GM18858 (cell line): Measurements from ENCODE around the gene SNED1.

Source experiments
- ATAC-seq: cut with Tn5 transposase; IDR thresholded peaks from one replicate; pipeline ENCODE4 v1.9.1; 2021; ENCODE audit not compliant: unreplicated experiment

Gene SNED1

DNA sequence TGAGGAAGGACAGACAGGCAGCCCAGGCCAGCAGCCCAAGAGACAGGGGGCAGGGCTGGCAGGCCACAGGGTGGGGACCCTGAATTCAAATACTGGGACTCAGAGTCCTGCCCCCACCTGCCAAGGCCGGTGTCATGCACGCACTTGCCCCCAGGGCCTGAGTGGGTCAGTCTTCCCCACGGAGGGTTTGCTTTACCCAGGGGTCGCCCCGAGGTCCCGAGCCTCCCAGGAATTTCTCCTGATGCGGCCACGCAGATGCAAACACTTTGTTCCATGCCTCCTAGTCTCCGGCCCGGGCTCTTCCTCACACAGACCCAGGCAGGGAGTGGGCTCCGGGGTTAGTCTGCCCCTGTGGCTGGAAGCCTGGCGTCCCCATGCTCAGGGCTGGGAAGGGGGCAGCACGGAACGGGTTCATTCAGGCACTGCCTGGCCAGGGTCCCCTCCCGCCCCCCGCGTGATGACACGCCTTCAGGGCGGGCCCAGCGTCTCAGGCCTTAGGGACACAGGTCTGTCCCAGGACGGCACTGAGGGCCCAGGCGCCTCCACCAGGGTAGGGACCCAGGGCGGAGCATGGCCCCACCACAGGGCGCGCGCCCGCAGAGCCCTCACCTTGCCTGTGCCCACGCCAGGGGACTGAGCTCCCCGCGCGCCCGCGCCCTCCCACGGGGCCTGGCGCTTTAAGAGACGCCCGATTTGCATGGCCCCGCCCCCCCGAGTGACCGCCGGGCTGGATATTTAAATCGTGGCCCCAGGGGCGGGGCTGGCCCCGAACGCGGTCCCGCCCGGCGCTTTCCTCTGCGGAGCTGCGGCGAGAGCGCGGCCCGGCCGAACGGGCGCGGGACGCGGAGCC lies at the start of gene SNED1:
Gene SNED1 (plus strand): TSS at position 763 of the 850 bp plus-strand sequence. CDS start 220 bp downstream, outside the sequence.
- no peak for ATAC-seq

DNA sequence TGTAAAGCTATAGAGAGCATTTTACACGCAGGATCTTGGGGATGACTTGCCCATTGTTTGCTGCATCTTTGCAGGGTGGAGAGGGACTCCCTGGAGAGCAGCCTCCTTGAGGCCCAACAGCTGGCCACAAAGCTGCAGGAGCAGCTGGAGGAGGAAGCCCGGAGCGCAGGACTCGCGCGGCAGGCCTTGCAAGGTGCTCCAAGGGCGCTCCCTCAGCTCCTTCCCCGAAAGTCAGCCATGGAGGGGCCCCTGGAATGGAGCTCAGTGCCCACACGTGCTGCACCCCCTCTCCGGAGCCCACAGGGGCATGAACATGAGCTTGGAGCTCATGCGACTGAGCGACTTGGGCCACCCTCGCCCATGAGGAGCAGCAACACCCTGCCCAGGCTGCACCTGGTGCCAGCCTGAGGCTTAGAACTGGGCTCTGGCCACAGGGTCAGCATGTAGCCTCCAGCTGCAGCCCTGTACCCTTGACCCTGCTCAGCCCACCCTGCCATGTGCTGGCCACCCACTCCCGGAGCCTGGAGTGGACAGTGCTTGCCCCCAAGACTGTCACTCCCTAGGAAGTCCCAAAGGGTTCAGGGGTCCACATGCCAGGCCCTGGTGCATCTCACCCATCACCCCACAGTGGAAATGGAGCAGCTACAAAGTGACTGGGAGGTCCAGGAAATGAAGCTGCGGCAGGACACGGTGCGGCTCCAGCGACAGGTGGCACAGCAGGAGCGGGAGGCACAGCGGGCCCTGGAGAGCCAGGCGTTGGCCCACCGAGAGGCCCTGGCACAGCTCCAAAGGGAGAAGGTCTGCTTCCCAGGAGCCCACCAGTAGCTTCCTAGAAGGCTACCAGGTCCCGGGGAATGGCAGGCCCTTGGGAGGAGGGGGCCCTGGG lies 49.3 kb upstream of the SNED1 start:
- no peak for ATAC-seq

DNA sequence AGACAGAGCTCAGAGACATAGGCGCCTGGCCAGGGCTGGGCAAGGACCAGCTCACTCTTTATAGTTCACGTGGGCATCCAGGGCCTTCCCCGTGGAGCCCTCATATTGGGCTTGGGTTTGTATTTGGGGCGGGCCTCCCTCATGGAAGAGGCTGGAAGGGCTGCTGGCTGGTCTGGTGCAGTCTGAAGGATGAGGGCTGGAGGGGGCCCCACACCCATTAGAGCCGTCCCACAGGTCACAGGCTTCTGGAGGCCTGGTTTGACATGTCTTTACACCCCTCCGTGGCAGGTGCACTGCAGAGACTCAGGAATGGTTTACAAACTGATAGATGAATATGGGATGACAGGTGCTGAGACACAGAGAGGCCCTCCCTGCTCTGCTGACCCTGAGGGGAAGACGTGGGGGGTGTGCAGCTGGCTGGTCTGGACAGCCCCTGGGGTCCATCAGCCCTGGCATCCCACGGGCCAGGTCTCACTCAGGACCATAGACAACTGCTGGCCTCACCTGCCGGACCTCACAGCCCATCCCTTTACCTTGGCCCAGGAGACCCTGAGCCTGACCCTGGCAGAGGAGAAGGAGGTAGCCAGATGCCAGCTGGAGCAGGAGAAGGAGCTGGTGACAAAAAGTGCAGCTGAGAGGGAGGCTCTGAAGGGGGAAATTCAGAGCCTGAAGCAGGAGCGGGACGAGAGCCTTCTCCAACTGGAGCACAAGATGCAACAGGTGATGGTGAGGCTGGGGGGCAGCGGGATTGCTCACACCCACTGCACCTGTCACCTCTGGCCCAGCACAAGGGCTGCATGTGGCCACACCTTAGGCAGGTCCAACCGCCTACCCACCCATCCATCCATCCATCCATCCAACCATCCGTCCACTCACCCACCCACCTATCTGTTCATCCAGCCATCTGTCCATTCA lies 48.4 kb upstream of the SNED1 start:
- ATAC-seq: no peak

DNA sequence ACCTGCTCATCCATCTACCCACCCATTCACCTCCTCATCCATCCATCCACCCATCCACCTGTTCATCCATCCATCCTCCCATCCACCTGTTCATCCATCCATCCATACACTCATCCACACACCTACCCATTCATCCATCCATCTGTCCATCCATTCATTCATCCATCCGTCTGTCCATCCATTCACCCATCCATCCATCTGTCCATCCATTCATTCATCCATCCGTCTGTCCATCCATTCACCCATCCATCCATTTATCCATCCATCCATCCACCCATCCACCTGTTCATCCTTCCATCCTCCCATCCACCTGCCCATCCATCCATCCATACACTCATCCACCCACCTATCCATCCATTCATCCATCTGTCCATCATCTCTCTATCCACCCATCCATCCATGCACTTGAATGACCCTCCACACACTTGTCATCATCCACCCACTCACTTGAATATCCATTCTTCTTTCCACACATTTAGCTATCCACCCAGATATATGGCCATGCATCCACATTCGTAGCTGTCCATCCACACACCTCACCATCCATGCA lies 47.3 kb upstream of the SNED1 start:
- ATAC-seq: no peak

DNA sequence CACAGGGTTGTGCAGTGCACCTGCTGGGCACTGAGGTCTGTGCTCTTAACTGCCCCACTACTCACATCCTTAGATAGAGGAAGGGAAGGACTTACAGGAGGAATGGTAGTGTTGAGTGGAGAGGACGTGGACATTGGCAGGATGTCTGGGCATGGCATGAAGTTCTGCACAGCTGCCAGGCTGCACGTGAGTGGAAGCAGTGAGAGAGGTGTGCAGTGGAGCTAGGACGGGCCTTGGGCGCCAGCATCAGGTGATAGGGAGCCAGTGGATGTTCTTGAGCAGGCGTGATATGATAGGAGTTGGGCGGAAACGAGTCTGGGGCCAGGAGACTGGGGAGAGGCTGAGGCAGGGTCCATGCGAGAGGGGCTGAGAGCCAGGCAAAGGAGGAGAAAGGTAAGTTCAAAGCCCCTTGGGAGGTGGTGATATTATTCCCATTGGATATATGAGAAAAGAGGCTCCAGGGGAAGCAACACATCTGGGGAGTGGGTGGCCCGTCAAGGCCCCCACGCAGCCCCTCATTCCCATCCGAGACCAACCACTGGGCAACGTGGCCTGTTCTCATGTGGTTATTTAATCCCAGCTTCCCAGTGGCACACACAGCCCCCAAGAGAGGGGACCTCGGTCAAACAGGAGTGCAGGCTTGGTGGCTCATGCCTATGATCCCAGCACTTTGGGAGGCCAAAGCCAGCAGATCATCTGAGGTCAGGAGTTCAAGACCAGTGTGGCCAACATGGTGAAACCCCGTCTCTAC lies 45.7 kb upstream of the SNED1 start:
- no peak for ATAC-seq

DNA sequence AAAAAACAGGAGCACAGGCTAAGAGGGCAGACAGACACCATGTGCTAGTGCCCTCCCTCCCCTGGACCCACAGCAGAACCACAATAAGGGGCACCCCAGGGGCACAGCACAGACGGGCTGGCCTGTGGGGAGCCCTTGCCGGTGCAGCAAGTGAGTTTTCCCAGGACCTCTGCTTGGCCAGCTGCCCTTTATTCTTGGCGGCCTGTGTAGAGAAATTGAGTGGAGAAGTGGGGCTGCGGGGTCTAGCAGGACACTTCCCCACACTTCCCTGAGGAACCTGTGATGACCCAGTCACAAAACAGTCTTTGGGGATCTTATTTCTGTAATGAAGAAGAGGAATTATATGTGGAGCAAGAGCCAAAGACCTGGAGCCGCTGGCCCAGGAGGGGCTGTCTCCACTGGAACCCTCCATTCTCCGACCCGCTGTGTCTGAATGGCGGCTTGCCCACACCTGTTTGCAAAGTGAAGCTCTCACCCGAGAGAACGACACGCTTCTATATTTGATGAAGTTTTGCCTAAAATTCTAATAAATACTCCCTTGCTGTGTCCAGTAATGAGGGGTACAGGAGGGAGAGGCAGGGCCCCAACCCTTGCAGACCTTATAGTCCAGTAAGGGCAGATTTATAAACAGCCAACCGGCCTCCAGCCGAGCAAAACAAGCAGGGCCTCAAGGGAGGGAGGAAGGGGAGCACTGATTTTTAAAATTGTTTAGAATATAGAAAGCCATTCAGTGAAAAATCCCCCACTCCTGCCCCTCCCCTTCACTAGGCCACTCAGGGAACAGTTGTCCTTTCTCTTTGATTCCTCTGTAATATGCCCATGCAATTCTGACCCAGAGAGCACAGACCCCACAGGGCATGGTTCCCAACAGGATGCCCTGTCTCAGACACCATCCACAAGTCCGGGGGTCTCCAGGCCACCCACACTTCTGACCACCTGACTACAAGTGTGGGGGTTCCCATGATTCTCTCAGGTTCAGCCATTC lies 44.7 kb upstream of the SNED1 start:
- no peak for ATAC-seq

DNA sequence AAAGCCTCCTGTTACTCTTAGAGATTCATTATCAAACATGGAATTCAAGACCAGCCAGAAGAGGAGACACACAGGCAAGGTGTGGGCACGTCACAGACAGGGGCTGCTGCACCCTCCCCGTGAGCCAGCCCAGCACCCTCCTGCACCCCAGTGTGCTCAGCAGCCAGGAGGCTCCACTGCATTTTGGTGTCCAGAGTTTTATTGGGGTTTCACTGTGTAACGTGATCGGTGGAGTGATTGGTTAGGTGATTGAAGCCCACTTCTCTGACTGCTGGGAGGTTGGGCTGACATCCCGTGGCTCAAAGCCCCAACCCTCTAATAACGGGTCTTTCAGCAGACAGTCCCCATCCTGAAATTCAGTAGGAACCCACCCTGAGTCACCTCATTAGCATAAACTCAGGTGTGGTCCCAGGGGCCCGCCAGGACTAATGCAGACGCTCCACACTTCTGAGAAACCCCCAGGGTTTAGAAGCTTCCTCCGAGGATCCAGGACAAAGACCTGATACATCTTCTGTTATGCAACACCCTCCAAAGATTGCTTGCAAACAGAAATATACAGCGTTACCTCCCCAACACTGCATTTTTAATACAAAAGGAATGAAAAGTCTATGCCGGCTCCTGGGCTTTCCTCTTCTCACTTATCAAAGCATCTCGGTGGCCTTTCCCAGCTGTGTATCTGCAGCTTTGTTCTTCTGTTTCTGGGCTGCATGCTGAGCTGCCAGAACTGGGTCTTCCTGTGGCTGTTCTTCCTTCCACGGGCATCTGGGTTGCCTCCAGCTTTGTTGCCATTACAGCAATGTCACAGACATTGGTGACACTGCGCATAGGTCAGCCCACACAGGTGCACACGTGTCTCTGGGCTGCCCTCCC lies 43.7 kb upstream of the SNED1 start:
- no peak for ATAC-seq

DNA sequence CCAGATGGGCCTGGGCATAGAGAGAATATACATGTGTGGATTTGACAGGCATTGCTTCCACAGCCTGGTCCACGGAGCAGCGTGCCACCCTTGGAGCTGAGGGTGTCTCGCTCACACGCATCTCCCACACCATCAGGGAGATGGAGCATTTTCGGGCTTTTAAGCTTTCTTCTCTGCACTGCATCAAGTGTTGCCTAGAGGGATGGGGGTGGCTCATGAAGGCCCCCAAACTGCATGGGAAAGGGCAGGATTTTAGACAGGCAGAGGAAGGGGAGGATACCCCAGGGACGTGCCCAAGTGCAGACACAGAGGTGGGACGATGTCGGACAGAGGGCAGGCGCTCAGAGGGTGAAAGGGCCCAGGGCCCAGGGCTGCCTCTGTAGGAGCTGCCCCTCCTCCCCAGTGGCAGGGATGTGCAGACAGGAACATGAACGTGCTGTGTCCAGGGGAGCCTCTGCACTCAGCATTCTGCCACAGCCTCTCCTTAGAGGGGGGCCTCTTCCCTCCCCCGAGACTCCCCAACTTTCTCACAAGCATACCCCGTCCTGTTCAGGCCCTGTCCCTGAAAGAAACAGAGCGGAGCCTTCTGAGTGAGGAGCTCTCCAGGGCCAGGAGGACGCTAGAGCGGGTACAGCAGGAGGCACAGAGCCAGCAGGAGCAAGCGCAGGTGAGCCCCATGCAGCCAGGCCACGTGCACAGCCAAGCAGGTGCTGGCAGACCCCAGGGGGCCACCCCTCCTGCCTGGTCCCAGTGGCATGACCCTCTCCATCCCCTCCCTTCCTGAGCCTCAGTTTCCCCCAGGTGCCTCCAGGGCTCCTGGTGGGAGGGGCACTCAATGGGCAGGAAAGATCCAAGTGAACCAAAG lies 42.9 kb upstream of the SNED1 start:
- ATAC-seq: no peak

DNA sequence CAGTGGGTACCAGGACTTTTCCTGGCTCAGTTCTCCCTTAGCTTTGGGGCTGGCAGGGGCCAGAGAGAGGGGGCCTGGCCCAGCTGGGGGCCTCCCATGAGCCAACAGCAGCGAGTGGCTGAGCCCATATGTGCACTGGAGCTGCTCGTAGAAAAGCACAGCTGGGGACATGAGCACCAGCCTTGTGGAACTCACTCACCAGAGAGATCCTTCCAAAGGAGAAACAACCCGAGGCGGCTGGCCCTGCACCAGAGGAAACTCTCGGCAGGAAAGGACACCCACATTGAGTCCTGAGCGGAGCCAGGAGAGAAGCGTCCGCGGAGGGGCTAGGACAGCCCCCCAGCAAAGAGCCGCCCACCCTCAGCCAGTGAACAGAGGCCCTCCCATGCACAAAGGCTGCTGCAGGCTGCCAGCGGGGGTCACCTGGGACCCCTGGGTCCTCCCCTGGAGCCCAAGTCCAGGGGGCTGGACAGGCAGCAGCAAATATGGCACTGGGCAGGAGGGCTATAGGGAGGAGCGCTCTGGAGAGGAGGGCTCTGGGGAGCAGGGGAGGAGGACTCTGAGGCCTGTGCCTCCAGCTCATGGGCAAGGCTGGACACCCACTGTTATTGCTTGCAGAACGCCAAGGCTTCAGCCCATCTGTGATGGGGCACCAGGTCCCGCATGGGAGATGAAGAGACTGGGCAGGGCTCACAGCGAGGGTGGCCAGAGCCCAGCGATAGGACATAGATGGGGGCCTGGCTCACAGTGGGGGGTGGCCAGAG lies 42.1 kb upstream of the SNED1 start:
- ATAC-seq: no peak

DNA sequence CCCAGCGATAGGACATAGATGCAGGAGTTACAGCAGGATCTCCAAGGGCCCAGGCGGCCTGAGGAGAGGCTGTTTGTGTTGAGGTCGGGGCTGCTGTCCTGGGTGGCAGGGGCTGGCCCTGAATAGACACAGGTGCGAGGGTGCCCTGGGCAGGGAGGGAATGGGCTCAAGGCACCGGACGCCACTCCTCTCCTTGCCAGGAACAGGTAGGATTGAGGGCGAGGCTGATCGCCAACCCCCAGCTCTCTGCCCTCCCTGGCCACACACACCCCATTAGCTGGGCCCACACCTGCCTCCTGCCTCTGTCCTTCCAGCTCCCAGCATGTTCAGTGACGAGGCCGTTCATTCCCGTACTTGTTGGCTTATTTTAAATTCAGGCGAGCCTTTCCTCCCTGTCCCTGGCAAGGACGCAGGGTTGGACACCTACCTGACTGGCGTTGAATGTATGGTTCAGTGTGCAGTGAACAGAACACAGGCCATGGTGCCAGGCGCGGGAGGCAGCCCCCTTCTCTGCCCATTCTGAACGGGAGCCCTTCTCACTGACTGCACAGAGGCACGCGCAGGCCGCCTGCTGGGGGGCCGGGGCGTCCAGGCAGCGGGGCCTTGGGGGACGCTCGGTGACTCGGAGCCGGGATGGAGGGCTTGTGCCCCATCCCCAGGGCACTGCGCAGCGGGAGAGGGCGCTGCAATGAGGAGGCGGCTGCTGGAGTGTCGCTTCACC lies 41.3 kb upstream of the SNED1 start:
- no peak for ATAC-seq

DNA sequence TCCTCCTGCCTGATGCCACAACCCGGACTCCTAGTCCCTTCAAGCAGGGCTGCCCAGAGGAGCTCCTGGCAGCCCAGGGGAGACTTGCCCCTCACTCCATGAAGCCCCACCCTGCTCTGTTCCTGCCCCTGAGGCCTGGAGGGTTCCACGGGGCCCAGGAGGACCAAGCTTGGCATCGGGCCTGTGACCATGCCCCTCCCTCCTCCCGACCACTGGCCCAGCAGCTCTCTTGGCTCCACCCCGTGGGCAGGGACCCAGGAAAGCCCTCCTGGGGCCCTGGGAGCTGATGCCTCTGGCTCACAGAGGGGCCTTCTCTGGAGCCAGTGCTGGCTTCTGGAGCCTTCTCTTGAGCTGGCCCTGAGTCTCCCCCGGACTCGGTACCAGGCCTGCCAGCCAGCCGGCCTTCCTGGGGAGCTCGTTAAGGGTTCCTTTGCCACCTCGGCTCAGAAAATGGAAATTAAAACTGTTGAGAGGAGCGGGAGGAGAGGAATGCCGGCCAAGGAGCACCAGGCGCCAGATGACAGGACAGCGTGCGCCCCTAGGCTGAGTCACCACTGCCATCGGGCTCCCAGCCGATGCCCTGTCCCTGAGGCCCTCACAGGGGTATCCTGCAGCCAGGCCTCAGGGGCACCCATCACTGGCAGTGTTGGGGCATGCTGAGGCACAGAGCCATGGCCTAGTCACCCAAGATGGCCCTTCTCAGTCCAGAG lies 40.6 kb upstream of the SNED1 start:
- ATAC-seq: no peak

DNA sequence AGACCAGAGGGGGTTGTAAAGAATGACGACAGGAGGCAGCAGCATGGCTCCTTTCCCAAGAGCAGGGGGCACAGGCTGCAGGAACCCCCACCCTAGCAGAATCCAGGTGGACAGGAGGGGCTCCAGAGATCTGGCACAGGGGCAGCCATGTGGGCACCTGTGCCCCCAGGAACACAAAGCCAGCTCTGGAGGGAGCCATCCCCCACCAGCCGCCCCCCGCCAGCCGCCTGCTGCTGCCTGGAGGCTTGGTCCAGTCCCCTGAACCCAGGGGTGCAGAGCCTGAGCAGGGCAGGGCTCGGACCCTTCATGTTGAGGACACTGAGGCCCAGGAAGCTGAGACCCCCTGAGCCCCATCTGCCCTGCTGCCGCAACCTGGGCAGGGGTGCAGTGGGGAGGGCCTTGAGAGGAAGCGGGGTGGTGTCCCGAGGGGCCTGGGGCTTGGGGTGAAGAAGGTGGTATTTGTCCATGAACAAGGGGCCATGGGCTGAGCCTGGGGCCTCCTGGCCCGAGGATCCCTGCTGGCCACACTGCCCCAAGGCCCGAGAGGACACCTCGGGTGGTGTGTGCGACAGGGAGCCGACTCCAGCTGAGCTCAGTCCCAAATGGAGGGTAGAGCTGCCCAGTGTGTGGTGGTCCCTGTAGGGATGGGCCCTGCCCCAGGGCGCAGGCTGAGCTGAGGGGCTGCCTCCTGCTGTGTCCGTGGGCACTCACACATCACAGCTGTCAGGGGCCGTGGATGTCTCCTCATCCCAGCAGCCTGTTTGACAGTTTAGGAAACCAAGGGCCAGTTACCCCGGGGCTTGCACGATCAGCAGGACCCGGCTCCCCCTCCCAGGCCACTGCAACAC lies 39.8 kb upstream of the SNED1 start:
- no peak for ATAC-seq

DNA sequence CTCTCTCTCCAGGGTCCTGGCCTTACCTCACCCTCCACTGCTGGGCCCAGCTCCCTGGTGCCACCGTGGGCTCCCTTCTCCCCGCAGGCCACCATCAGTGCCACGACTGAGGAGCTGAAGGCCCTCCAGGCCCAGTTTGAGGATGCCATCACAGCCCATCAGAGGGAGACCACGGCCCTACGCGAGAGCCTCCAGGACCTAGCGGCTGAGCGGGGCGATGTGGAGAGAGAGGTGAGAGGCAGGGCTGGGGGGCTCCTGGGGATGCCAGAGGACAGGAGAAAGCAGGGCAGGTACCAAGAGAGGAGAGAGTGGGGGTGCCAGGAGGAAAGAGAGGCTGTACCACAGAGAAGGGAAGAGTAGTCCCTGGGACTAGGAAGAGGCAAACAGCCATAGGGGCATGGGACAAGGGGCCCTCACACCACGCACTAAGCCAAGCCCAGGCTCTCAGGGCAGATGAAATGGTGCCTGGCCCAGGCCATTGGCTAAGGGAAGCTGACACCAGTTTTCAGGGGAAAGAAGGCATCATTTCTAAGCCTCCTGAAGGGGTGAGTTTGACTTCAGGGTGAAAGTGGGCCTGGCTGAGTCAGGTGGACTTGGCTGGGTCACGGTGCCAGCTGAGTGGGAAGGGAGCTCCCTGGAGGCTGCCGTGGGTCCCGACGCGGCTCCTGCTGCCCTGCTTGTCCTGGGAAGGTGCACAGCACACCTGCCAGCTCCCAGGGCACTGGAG lies 39.0 kb upstream of the SNED1 start:
- no peak for ATAC-seq
